ENCODE data around the gene CADM1.

DNA sequence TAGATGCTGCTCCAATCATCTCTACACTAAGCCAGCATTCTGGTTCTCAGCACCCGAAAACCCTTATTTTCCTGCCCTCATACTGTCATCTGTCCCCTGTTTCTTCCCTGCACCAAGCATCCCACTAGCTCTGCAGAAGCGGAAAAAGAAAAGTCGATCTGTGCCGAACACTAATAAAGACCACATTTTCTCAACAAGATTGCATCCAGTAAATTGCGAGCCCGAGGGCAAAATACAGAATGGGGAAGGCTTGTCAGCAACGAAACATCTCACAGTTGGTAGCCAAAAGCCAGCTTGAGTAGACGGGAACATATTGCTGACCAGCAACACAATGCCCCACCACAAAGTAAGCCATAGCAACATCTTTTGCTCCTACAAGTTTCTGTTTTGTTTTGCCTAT, 227.4 kb downstream of the CADM1 start:
- TF ChIP-seq, protein P1, sequence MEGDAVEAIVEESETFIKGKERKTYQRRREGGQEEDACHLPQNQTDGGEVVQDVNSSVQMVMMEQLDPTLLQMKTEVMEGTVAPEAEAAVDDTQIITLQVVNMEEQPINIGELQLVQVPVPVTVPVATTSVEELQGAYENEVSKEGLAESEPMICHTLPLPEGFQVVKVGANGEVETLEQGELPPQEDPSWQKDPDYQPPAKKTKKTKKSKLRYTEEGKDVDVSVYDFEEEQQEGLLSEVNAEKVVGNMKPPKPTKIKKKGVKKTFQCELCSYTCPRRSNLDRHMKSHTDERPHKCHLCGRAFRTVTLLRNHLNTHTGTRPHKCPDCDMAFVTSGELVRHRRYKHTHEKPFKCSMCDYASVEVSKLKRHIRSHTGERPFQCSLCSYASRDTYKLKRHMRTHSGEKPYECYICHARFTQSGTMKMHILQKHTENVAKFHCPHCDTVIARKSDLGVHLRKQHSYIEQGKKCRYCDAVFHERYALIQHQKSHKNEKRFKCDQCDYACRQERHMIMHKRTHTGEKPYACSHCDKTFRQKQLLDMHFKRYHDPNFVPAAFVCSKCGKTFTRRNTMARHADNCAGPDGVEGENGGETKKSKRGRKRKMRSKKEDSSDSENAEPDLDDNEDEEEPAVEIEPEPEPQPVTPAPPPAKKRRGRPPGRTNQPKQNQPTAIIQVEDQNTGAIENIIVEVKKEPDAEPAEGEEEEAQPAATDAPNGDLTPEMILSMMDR (IDR thresholded peaks at IDR 0.05): no peak
- TF ChIP-seq POLR2A (IDR thresholded peaks at IDR 0.05): no peak

All from right lobe of liver (tissue), 4 donors.